Neural cell (in vitro differentiated cells): Measurements from ENCODE around the gene UACA.

ENCODE experiments used
- CTCF ChIP-seq: fragments of 450-650 bp; IDR thresholded peaks from 2 replicates; pipeline ENCODE4 v1.5.1; 2014; ENCODE audit warnings: antibody characterized with exemption, mild to moderate bottlenecking, moderate library complexity; ENCODE audit not compliant: poor library complexity, severe bottlenecking
- EP300 ChIP-seq: fragments of 450-650 bp; conservative IDR thresholded peaks from 2 replicates; pipeline ENCODE4 v1.6.1; 2014; ENCODE audit warnings: antibody characterized with exemption, mild to moderate bottlenecking, moderate library complexity; ENCODE audit not compliant: poor library complexity, severe bottlenecking
- EZH2 ChIP-seq: fragments of 200-600, 300-800 bp; shearing (Covaris generic), sonication (generic); IDR thresholded peaks from 2 replicates; pipeline ENCODE4 v1.6.1; 2014; ENCODE audit warnings: antibody characterized with exemption, low read length, borderline replicate concordance, mild to moderate bottlenecking; ENCODE audit not compliant: insufficient read depth, poor library complexity, severe bottlenecking
- POLR2AphosphoS5 ChIP-seq: IDR thresholded peaks from 2 replicates; pipeline ENCODE4 v1.6.1; 2012
- RAD21 ChIP-seq: fragments of 450-650 bp; conservative IDR thresholded peaks from 2 replicates; pipeline ENCODE4 v1.6.1; 2014; ENCODE audit warnings: antibody characterized with exemption, mild to moderate bottlenecking, moderate library complexity
- TAF1 ChIP-seq: IDR thresholded peaks from 2 replicates; pipeline ENCODE4 v1.6.1; 2012; ENCODE audit warnings: low read depth

GRCh38 chr15:70614221-70614620, 149.1 kb downstream of the UACA start:
- TF ChIP-seq CTCF (no peak), EP300 (no peak), RAD21 (no peak), POLR2AphosphoS5 (no peak), EZH2 (no peak), TAF1 (no peak)
